HG03439 (cell line): ENCODE measurements around the gene SOCS7.
A peak's percentile ranks its signal among the peaks of the same experiment; 100 is the strongest.

ENCODE experiments used
- ATAC-seq: cut with Tn5 transposase; IDR thresholded peaks from one replicate; pipeline ENCODE4 v1.9.1; 2021; ENCODE audit warnings: mild to moderate bottlenecking, moderate library complexity; ENCODE audit not compliant: unreplicated experiment

SOCS7 gene

DNA sequence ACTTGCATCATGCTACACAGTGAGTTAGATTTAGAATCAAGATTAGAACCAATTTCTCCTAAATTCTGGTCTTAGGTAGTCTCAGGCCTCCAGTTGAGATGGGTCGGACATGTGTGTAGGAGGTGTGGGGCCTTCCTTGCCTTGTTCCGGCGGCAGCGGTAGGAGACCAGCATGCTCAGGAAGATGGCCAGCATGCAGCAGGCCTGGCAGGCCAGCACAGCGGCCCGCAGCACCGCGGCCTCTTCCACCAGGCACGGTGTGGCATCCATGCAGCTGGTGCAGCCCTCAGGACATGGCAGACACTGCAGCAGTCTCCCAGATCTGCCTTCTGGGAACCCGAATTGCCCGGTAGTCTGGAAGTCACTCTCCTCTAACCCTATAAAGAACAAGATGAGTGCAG, 14.8 kb upstream of the SOCS7 start:
- ATAC-seq = no peak

DNA sequence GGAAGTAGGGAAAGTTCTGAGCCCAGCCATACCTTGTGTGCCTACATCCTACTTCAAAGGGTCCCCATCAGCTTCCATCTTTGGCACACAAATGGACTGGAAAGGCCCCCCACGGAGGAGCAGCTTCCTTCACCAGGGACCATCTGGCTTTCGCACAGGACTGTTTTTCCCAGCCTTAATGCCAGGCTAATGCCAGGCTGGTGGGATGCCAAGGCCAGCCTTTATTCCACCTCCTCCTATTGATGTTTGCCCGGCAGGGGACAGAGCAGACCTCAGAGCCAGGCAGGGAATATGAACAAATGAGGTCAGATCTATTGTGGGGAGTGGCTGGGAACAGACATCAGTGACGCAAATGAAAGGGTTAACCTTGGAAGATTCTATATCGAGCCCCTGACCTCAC, 13.6 kb upstream of the SOCS7 start:
- ATAC-seq = no peak

DNA sequence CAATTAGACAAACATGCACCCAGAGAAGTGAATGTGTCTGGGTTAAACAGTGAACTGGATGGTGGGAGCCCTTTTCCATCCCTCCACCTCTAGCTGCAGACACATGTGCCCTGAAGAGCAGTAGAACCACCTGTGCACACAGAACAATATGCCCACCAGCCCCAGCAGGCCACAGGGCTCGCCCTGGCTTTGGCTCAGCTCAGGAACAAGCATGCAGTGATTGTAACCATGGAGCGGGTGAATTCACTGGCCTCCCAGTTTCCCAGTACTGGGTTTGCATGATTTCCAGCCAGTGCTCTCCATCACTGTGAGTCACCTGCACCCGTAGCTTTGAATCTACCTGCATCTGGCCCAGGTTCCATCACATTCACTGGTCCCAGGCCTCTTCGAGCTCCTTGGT, 13.1 kb upstream of the SOCS7 start:
- no peak for ATAC-seq

DNA sequence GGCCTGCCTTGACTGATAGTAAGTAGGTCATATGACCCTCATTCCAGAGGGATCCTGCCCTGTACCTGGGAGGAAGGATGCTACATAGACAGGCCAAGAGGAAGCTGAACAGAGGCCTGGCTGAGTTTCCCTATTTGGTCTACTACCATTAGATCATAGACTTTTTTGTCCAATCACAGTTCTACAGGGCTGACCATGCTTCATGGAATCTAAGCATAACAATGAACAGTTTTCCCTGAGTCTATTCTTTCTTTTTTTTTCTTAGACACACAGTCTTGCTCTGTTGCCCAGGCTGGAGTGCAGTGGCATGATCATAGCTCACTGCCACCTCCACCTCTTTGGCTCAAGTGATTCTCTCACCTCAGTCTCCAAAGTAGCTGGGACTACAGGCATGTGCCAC, 11.8 kb upstream of the SOCS7 start:
- no peak for ATAC-seq

DNA sequence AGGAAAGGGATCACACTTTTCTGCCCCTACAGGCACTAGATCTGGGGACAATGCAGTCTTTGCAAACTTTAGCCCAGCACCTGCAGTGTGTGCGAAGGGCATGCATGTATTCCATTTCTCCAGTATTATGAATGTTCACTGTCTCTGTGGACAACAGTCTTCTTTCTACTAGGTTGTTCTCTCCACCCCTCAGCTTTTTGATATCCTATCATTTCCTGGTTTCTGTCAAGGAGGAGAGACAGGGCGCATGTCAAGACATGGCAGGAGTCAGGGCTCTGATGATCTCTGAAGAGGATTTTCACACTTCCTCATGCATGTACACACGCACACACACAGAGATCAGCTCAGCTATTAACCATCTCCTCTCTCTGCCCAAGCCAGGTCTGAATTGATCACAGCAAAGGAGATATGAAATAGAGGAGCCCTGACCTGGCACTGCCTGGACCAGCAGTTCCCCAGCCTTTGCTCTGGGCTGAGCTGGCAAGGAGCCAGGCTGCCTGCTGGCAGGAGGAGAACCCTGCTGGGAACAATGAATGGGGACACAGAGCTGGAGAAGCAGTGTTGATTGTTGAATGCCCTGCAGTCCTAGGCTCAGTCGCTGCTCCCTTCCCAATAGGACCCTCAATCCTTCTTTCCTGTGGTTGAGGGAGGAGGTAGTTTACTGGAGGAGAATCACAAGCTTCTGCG, 10.5 kb upstream of the SOCS7 start:
- no peak for ATAC-seq

DNA sequence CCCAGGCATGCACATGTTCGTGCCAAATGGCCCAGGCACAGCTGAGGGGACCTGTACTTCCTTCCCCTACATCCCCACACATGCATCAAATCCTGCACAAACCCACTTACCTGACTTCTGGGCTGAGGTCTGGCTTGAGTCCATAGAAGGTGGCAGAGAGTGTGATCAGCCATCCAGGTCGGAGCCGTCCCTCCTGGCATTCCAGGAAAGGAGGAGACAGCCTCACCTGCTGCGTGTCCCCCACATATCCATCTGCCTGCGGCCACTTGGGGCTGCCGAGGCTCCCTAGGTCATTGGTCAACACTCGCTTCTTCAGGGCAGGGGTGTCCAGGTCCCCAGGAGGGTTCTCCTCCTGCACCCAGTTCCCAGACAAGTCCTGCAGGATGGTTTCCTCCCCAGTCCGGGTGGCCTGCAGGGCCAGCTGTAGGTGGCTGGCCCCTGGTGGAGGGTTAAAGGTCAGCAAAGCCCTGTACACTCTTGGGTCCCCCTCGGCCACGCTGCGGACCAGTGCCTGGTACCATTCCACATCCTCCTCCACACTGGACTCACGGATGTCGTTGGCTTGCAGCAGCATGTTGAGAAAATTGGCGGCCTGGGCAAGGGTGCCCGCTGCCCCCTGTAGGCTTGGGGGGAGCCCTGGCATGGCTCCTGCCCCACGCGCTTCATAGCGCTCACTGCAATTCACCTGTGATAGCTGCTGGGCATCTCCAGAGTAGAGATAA, 8.6 kb upstream of the SOCS7 start:
- no peak for ATAC-seq

DNA sequence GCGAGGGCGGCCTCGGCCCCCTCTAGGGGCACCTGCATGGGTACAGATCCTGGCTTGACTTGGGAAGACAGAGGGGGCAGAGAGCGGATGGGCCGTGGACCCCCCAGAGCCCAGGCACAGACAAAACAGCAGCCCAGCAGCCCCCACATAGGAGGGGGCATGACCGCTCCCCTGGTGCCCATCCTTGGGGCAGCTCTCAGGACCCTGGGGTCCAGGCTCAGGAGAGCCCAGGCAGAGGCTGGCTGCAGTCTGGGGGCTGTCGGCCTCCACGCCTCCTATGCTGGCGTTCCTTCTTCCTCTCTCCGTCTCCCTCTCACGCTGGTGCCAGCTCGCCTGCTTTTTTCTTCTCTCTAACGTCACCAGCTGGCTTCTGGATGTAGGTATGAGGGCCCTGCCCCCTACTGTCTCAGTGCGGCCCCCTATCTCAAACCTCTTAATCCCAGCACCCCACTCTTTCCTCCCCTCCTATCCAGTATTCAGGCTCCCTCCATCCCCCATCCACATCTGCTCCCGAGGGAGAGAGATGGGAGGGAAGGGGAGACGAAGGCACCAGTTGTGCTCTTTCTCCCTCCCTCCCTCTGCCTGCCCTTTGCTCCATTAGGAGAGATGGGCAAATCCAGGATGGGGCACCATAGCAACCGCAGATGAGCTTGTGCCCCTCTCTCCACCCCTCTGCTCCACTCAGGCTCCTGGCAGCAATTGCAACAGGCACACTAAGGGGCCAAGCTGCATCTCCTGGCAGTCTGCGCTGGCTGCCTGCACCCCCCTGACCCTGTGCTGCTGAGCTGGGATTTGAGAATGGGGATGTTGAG, 7.8 kb upstream of the SOCS7 start, which contains the start of gene GPR179:
Gene GPR179, minus strand, starts transcription at position 349 of the 812 bp plus-strand sequence. Its CDS starts 167 bp downstream, at position 182.
- no peak for ATAC-seq

DNA sequence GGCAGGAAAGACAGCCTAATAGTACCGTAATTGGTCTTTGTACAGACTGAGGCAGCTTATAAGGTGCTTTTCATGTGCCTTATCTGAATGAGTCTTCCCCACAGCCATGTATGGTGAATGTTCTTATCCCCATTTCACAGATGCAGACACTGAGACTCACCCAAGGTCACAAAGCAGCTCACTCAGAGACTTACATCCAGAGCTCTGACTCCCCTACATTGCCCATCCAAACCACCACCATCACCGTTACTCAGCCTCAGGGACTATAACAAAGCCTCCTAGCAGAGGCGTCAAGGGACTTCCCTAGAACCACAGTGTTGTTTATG, 7.3 kb upstream of the SOCS7 start:
- no peak for ATAC-seq

DNA sequence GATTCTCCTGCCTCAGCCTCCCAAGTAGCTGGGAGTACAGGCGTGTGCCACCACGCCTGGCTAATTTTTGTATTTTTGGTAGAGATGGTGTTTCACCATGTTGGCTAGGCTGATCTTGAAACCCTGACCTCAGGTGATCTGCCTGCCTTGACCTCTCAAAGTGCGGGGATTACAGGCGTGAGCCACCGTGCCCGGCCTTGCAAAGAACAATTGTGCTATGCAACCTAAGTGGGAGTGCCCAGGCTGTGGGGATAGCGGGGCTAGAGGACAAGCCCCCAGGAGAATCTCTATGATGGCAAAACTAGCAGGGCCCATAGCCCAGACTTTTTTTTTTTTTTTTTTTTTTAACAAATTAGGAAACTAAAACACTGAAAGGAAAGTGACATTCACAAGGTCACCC, 5.9 kb upstream of the SOCS7 start:
- ATAC-seq = no peak

DNA sequence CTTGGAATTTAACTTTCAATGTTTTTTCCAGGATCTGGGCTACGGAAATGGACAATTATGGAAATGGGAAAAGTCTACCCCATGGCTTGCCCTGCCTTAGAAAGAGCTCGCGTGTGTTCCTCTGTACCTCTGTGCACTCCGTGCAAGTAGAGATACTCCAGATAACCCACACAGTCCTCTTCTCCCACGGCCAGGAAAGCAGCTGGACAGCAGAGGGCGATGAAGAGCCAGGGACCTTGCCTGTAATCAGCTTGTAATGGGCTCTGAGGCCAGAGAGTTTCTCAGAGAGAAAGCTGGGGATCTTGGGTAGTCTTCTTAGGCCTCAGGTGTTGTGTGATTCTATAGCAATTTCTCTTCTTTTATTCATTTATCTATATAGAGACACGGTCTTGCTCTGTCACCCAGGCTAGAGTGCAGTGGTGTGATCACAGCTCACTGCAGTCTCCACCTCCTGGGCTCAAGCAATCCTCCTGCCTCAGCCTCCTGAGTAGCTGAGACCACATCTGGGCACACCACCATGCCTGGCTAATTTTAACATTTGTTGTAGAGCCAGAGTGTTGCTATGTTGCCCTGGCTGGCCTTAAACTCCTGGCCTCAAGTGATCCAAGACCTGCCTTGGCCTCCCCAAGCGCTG, 2.4 kb upstream of the SOCS7 start:
- no peak for ATAC-seq

DNA sequence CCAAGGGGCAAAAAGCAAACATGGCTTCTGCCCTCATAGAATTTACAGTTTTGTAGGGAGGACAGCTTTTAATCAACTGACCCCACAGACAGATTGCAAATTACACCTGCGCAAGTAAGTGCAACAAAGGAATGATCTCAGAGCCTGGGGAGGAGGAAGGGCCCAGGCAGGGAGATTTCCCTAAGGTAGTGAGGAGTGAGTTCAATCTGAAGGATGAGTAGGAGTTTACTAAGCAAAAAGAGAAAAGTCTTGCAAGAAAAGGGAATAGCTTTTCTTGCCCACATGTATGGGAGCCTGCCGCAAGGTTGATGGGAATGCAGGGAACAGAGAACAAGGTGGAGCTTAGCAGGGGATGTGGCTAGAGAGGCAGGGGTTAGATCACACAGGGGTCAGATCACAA, 1.6 kb upstream of the SOCS7 start:
- ATAC-seq = no peak

DNA sequence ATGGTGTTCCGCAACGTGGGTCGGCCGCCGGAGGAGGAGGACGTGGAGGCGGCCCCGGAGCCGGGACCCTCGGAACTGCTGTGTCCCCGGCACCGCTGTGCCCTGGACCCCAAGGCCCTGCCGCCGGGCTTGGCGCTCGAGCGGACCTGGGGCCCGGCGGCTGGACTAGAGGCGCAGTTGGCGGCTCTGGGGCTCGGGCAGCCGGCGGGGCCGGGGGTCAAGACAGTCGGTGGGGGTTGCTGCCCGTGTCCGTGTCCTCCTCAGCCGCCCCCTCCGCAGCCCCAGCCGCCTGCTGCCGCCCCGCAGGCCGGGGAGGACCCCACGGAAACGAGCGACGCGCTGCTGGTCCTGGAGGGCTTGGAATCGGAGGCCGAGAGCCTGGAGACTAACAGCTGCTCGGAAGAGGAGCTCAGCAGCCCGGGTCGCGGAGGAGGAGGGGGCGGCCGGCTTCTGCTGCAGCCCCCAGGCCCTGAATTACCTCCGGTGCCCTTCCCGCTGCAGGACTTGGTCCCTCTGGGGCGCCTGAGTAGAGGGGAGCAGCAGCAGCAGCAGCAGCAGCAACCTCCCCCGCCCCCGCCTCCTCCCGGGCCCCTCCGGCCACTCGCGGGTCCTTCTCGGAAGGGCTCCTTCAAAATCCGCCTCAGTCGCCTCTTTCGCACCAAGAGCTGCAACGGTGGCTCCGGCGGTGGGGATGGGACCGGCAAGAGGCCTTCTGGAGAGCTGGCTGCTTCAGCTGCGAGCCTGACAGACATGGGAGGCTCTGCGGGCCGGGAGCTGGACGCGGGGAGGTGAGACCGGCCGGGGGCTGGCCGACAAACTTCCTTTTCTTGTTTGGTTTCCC, 821 bp downstream of the SOCS7 start:
- peak; percentile 17 for ATAC-seq

DNA sequence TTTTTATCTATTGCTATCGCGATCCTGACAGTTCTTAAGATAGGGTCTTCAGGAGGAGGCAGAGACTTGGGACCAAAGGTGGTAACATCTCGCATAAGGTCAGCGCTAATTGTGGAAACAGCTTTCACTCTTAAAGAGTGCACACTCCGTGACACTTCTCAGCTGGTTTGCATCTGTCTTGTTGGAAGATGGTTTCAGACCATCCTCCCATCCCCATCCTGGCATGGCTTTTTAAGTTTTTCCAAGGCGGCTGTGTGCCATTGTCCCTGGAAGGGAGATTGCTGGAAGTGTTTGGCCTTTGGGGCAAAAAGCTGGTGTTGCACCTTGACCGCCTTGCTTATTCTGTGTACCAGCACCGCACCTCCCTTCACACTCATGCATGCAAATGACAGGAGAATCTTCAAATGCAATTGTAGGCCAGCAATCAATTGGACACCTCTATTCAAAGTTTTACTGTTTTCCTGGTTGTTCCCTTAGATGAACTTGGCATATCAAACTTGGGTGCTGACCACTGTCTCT, 1.5 kb downstream of the SOCS7 start:
- ATAC-seq = no peak

DNA sequence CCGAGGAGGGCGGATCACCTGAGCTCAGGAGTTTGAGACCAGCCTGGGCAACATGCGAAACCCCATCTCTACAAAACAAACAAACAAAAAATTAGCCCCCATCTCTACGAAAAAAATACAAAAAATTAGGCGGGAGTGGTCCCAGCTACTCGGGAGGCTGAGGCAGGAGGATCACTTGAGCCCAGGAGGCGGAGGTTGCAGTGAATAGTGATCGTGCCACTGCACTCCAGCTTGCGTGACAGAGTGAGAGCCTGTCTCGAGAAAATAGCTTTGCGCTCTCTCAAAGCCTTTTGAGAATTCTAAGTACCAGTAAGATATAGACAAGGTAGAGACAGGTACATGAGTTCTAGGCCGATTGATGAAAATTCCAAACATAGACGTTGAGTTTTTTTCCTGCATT, 2.0 kb downstream of the SOCS7 start:
- ATAC-seq = no peak

DNA sequence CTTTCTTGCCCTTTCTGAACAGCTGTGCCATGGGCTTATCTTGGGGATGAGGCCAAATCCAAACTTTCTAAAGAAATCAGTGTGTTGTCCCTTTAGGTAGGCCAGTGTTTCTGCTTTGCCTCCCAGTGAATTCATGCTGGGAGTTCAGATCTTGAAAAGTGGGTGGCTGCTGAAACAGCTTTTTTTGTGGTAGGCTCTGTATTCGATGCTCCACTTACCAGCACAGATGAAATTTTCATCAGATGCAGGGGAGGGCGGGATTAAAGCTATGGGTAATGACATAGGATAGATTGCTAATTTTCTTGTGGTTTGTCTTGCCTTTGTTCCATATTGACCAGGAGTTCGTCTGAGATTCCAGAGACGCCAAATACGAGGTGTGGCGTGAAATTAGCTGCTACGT, 2.8 kb downstream of the SOCS7 start:
- ATAC-seq = no peak

DNA sequence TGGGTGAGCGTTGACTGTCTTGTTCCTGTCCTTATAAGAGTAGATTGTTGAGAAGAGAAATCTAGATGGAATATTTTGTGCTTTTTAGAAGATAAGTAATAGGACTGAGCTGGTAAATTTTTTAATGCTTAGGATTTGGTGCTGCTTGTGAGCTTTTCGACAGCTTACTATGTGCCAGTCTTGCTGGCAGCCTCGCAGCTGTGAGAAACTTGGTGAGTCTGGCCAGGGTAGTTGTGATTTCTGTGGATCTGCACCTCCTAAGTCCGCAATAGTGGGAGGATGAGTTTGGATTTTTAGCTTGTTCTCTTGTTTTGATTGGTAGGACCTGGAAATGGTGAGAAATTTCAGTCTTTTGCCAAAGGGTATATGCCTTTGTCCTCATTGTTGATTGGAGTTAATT, 3.6 kb downstream of the SOCS7 start:
- no peak for ATAC-seq

DNA sequence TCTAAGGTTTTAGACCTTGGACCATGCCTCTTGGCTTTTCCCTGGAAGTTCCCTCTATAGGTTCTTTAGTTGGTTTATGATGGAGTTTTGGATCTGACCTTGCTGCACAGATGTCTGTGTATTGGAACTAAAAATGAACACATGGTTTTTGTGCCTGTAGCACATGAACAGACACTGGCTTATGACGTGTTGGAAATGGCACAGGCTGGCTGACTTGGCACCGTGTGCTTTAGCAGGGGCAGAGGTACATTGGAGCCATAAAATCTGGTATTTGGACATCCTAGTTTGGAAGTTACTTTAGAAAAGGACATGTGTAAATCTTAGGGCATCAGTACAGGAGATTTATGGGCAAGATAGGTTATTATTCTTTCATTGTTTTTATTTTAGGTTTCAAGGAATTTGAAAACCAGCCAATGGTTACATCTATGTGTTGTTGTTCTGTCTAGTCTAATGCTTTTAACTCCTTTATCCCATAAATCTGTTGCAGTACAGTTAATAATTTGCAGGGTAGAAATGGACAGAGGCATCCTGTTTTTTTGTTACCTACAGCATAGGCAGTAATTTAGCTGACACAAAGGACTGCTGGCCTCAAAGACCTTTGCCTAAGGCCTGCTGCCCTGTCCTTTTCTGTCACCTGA, 6.0 kb downstream of the SOCS7 start:
- no peak for ATAC-seq

DNA sequence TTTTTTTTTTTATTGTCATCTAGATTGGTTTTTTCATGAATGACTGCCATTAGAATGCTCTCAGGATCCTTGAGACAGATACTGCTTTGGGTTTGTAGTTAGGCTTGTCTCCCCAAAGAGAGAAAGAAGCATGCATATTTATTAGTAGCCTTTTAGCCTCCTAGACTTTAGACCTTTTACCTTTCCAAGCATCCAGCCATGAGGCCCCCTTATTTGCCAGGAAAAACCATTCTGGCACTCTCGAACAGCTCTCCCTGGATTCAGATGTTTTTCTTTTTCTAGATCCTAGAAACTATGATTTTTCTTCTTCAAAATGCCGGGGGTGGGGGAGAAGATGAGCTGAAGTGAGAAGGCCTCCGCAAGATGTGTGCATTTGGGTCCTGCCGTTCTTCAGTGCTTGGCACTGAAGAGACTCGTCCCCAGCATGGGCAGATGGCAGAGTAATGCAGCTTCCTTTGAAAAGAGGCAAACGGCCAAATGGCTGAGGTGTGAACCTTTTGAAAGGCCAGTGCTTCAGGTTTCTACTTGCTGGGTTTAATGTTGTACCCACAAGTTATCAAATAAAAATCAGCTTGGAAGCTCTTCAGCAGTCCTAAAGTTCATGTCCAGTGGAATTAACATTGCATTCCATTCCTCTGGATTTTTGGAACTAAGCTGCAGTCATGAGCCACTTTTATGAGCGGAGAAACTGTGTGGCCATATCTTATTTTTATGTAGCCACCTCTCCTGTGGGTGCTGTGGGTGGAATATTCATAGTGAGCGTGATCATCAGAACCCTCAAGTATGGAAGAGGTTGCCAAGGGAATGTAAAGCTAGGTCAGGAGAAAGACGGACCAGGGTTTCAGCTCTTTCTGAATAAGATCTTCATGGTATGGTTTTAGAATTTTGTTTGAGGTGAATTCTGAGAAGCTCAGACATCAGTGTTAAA, 7.2 kb downstream of the SOCS7 start:
- no peak for ATAC-seq
